Parathyroid adenoma (tissue), 2 donors: ENCODE measurements around the gene ANG.

Experiments
- H2AFZ ChIP-seq: fragments of 300-600 bp; sonication (generic); one replicate; pipeline ENCODE4 v1.7.0; 2017; ENCODE audit warnings: antibody characterized with exemption, mild to moderate bottlenecking
- H3K27ac ChIP-seq: fragments of 300-600 bp; sonication (generic); one replicate; pipeline ENCODE4 v1.7.0; 2017
- H3K27me3 ChIP-seq: fragments of 300-600 bp; sonication (generic); one replicate; pipeline ENCODE4 v1.7.0; 2017; ENCODE audit warnings: low read length; ENCODE audit not compliant: control insufficient read depth, insufficient read depth
- H3K36me3 ChIP-seq: fragments of 300-600 bp; sonication (generic); one replicate; pipeline ENCODE4 v1.7.0; 2017; ENCODE audit warnings: low read length; ENCODE audit not compliant: control insufficient read depth, insufficient read depth
- H3K4me1 ChIP-seq: fragments of 300-600 bp; sonication (generic); one replicate; pipeline ENCODE4 v1.7.0; 2017; ENCODE audit warnings: control low read depth
- H3K4me2 ChIP-seq: fragments of 300-600 bp; sonication (generic); one replicate; pipeline ENCODE4 v1.7.0; 2017; ENCODE audit warnings: low read length
- H3K4me3 ChIP-seq: fragments of 300-600 bp; sonication (generic); one replicate; pipeline ENCODE4 v1.7.0; 2017; ENCODE audit warnings: low read depth, low read length
- H3K79me2 ChIP-seq: fragments of 300-600 bp; sonication (generic); one replicate; pipeline ENCODE4 v1.7.0; 2017; ENCODE audit warnings: control low read depth
- H3K9ac ChIP-seq: fragments of 300-600 bp; sonication (generic); one replicate; pipeline ENCODE4 v1.7.0; 2017; ENCODE audit warnings: mild to moderate bottlenecking
- H3K9me3 ChIP-seq: fragments of 300-600 bp; sonication (generic); one replicate; pipeline ENCODE4 v1.7.0; 2017; ENCODE audit warnings: low read length; ENCODE audit not compliant: control insufficient read depth
- TF ChIP-seq, protein P1 (sequence below): fragments of 300-600 bp; sonication (generic); IDR thresholded peaks from one replicate; pipeline ENCODE4 v1.7.0; 2017; ENCODE audit warnings: antibody characterized with exemption, mild to moderate bottlenecking
- donor health status: primary hyperparathyroidism.

Gene ANG

DNA sequence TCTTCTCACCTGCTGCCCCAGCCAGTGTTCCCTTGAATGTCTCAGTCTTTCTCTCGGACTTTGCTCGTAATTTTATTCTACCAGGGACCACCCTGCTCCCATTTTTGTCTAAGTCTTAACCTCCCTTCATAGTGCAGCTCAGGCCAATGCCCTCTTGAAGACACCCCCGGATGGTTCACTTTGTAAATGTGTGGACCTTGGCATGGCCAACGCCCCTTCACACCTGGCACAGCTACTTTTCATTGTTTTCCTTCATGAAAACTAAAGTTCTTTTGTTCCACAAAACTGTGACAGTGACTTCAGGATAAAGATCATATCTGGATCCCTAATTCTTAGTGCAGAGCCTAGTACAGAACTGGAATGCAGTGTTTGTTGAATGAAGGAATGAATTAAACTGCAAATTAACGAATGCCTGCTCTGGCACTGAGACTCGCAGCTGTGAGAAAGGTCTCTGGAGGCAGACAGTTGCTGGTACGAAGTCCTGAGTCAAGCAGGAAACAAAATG, 7.7 kb upstream of the ANG start:
- Histone ChIP-seq H3K36me3 (no peaks in the 10 kb centered on the region), H3K9ac (no peak overlapping the region), H2AFZ (peak overlapping the region; percentile 100), H3K79me2 (no peaks in the 10 kb centered on the region), H3K4me2 (peak overlapping the region; percentile 98), H3K9me3 (no peaks in the 10 kb centered on the region), H3K4me3 (peak overlapping the region; percentile 95), H3K27me3 (no peaks in the 10 kb centered on the region), H3K4me1 (peaks cover 15% of the 10 kb centered on the region), H3K27ac (peak overlapping the region; percentile 99)
- TF ChIP-seq, protein P1, sequence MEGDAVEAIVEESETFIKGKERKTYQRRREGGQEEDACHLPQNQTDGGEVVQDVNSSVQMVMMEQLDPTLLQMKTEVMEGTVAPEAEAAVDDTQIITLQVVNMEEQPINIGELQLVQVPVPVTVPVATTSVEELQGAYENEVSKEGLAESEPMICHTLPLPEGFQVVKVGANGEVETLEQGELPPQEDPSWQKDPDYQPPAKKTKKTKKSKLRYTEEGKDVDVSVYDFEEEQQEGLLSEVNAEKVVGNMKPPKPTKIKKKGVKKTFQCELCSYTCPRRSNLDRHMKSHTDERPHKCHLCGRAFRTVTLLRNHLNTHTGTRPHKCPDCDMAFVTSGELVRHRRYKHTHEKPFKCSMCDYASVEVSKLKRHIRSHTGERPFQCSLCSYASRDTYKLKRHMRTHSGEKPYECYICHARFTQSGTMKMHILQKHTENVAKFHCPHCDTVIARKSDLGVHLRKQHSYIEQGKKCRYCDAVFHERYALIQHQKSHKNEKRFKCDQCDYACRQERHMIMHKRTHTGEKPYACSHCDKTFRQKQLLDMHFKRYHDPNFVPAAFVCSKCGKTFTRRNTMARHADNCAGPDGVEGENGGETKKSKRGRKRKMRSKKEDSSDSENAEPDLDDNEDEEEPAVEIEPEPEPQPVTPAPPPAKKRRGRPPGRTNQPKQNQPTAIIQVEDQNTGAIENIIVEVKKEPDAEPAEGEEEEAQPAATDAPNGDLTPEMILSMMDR = no peak

DNA sequence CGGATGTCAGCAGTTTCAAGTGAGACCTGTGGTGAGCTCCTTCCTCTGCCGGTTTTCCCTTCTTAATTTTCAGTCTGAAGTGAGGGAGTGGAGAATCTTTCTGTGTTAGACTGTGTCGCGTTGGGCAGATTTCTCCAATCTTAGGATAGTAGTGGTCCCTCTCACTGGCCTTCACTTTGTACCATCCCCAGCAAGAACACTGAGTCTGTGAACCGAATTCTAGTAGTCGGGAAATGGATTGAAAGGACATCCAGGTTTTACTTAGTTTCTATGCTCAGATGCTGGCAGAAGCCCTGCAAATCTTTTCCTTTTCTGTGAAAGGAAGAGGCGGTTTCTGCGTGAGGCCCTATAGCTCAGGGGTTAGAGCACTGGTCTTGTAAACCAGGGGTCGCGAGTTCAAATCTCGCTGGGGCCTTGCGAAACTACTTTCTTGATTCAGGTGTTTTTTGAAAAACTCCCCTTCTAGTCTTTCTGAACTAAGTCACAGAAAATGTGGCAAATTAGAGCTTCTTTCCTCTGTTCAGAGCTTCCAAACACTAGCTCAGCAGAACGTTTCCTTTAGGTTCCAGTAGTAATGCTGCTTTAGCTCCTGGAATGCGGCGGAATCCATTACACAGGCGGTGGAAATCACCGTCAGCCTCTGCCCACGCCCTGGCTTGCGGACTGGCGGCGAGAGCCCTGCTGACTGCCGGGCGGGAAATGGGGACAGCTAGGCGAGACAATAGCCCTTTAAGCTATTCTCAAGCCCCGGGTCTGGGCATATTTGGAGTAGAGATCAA, 7.0 kb upstream of the ANG start:
- TF ChIP-seq, protein P1 = no peak
- Histone ChIP-seq H3K27me3 (no peaks in the 10 kb centered on the region), H2AFZ (peak overlapping the region; percentile 100), H3K9ac (peak overlapping the region; percentile 95), H3K9me3 (no peaks in the 10 kb centered on the region), H3K27ac (peak overlapping the region; percentile 99), H3K4me2 (peak overlapping the region; percentile 98), H3K4me3 (peak overlapping the region; percentile 95), H3K4me1 (peaks cover 15% of the 10 kb centered on the region), H3K36me3 (no peaks in the 10 kb centered on the region), H3K79me2 (no peaks in the 10 kb centered on the region)

DNA sequence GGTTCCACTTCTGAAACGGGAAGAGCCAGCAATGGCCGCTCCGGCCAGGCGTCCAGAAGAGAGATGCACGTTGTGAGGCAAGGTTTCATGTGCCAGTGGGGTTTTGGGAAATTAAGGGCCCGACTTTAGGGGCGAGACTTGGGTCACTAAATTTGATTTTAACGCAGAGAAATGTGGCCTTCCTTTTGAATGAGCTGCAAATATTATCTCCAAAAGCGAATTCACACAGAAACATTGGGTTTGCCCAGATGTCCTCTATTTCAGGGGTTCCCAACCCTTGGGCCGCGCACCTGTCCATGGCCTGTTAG, 6.5 kb upstream of the ANG start:
- peak overlapping the region; percentile 100 for H2AFZ ChIP-seq
- no peaks in the 10 kb centered on the region for H3K79me2 ChIP-seq
- no peaks in the 10 kb centered on the region for H3K9me3 ChIP-seq
- peaks cover 15% of the 10 kb centered on the region for H3K4me1 ChIP-seq
- no peaks in the 10 kb centered on the region for H3K36me3 ChIP-seq
- peak overlapping the region; percentile 95 for H3K9ac ChIP-seq
- TF ChIP-seq, protein P1 = no peak
- H3K4me2 ChIP-seq = peak overlapping the region; percentile 98
- peak overlapping the region; percentile 99 for H3K27ac ChIP-seq
- no peaks in the 10 kb centered on the region for H3K27me3 ChIP-seq
- peak overlapping the region; percentile 95 for H3K4me3 ChIP-seq

DNA sequence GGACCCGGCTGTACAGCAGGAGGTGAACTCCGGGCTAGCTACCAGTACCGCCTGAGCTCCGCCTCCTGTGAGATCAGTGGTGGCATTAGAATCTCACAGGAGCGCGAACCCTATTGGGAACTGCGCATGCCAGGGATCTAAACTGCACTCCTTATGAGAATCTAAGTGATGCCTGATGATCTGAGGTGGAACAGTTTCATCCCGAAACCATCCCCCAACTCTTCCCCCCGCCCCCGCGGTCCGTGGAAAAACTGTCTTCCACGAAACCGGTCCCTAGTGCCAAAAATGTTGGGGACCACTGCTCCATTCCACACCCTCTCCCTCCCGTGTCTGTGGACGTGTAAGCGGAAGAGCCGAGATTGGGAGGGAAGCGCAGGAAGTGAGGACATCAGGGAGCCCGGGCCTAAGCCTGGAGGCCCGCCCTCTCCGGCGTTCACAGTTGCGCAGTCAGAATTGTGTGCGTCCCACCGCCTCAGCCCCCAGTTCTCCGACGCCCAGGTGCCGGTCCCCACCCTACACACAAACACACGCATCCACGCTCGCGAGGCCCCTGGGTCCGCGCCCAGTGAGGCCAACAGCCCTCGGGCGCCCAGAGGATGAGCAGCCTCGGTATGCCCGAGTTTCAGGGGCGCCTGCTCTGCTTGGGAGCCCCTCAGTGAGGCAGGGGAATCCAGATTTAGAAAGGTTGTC, 6.0 kb upstream of the ANG start:
- peaks cover 15% of the 10 kb centered on the region for H3K4me1 ChIP-seq
- H2AFZ ChIP-seq = peak overlapping the region; percentile 100
- H3K4me3 ChIP-seq = peak overlapping the region; percentile 95
- no peaks in the 10 kb centered on the region for H3K9me3 ChIP-seq
- H3K4me2 ChIP-seq = peak overlapping the region; percentile 98
- TF ChIP-seq, protein P1 = no peak
- H3K79me2 ChIP-seq = no peaks in the 10 kb centered on the region
- no peaks in the 10 kb centered on the region for H3K36me3 ChIP-seq
- peak overlapping the region; percentile 95 for H3K9ac ChIP-seq
- H3K27me3 ChIP-seq = no peaks in the 10 kb centered on the region
- H3K27ac ChIP-seq = peak overlapping the region; percentile 99
